Muscle of arm (tissue), 14 donors: Measurements from ENCODE around the gene DYDC1. TPM values are rescaled to one million over a fixed set of nuclear protein-coding genes. Genes with fewer than 3 reads are reported as not detected.
"Not testable (repeated sequence)": the region's sequence is repeated elsewhere in the genome, so short reads cannot be mapped to it uniquely, and the experiment has no call there.

Source experiments
- DNase-seq: peaks from one replicate; pipeline ENCODE4 v3.0.0-alpha.2; 2013
- long read RNA-seq, 11 donors: transcript quantifications; one replicate each; lab custom pipeline, GENCODE V29; 2026
- polyA plus RNA-seq, 12 donors: library from polyadenylated mRNA; unstranded; fragments of 120-200 nt; gene quantifications; one replicate each; pipeline ENCODE4 v1.2.1, GENCODE V29; 2013; ENCODE audit not compliant: insufficient read length in 12 of 12

The DYDC1 gene
- not detected for polyA plus RNA-seq
- long read RNA-seq, donor 1 = 0 reads
- long read RNA-seq, donor 2 = 0 reads
- long read RNA-seq, donor 3 = 0 reads
- long read RNA-seq, donor 4 = 0 reads
- long read RNA-seq, donor 5 = 0 reads
- long read RNA-seq, donor 6 = 0 reads
- long read RNA-seq, donor 7 = 0 reads
- long read RNA-seq, donor 8 = 0 reads
- long read RNA-seq, donor 9 = 0 reads
- long read RNA-seq, donor 10 = 0 reads
- long read RNA-seq, donor 11 = 0 reads

- peak; percentile 37 for DNase-seq
Measured at GRCh38 chr10:80356563-80356988, at the start of gene DYDC1, which contains the start of gene DYDC2. DYDC1 (minus strand) TSS chr10:80356755; CDS start chr10:80352601, 4,154 bp downstream. DYDC2 (plus strand) TSS chr10:80356781; CDS start chr10:80362444, 5,663 bp downstream.

DNA sequence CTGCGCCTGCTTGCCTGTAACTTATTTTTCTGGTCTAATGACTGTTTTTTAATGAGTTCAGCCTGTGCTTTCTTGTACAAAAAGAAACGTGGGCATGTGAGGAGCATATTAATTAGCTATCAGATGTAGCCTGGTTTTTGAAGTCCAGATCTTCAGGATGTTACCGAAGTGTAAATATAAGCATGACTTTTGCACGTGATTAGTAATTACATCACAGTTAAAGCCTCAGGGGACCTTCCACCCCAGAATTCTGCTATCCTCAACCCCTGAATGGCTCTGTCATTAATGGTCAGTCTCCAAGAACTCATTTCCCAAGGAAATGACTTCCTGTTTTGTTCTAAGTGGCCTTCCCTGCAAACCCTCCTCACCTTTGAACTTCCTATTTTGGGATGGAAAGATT is 49.6 kb upstream of the DYDC1 start:
- no peak for DNase-seq

DNA sequence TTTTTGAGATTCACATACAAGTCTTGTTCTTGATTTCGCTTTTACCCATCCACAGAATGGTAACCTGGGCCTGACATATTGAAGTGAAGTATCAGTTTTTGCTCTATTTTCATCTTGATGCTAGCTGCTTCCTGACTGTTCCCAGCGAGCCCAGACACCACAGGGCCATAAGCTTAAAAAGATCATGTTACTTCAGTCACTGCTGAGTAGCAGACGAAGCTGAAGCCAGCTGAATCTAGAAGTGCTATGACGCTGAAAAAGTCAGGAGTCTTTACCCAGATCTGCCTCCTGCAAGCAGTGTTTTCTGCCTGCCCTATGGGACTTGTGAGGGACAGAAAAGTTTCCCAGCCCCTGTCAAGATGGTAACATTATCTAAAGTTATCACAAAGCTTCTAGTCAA is 49.1 kb upstream of the DYDC1 start:
- DNase-seq = no peak

GRCh38 chr10:80405035-80405434 is 48.5 kb upstream of the DYDC1 start:
- no peak for DNase-seq

DNA sequence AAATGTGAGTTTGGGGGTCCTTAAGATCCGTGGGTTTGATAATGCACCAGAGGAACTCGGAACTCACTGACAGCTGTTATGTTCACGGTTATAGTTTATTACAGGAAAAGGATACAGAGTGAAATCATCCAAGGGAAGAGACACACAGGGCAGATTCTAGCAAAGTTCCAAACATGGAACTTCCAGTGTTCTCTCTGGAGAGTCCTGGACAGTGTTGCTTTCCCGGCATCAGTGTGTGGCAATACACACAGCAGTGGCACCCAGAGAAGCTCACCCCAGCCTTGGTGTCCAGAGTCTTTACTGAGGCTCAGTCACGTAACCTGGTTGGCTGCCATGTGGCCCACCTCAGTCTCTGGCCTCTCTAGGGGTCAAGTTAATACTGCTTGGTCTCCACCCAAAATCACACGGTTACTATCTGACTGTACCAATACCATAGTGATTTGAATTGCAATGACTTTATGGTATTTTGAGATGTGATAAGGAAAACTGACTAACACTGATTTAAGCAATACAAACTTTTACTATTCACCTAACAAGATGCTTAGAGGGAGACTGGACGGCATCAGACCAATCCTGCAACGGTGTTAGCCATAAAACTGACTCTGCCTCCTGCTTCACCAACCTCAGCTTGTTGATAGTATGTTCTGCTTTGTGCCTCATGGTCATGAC is 43.7 kb upstream of the DYDC1 start:
- no peak for DNase-seq

DNA sequence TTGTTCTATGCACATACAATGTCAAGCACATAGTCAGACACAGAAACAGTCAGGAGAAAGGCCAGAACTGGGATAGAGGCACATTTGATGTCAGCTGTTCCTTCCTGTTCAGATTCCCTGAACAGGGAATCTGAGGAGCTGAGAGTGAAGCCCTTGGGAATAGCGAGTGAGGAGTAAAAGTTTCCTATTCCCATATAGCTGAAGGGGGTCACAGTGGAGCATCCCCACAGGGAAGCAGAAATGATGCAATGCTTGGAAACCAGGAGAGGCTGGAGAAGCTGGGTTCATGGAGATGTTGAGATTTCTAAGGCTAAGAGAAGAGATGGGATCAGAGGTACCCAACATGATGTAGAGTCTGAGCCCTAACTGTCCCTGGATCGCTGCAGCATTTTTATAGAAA is 40.5 kb upstream of the DYDC1 start:
- DNase-seq = no peak

DNA sequence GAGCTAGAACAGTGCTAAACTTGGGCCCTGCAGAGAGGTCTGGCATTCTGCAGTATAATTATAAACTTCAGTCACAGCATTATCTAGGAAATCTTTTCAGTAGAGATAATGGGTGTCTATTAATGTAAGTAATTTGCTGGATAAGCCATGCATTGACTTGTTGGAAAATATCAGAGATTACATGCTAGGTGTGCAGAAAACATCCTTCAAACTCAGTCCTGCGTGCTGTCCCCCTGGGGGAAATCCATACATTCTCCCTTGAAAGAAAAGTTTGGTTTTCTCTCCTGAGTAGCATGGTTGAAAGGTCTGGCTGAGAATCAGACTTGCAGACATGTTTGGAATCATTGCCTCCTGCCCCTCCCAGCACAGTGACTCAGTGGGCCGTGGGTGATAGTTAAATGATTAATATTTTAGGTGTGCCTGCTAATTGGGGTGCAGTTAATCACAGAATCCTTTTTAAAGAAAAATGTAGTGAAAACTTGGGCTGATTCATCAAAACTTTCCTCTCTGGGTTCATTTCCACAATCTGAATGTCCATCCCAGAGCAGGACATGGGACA is 37.9 kb upstream of the DYDC1 start:
- no peak for DNase-seq

GRCh38 chr10:80392250-80392649 is 35.7 kb upstream of the DYDC1 start:
- no peak for DNase-seq

GRCh38 chr10:80390740-80391139 is 34.2 kb upstream of the DYDC1 start:
- DNase-seq = no peak

GRCh38 chr10:80382989-80383388 is 26.4 kb upstream of the DYDC1 start:
- DNase-seq = peak; percentile 48

DNA sequence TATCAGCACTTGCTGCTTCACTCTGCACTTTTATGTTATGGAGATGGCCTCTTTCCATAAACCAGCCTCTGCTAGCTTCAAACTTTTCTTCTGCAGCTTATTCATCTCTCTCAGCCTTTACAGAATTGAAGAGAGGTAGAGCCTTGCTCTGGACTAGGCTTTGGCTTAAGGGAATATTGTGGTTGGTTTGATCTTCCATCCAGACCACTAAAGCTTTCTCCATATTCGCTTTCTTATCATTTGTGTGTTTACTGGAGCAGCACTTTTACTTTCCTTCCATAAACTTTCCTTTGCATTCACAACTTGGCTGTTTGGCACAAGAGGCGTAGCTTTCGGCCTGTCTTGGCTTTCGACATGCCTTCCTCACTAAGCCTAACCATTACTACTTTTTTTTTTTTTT is 23.6 kb upstream of the DYDC1 start:
- no peak for DNase-seq

DNA sequence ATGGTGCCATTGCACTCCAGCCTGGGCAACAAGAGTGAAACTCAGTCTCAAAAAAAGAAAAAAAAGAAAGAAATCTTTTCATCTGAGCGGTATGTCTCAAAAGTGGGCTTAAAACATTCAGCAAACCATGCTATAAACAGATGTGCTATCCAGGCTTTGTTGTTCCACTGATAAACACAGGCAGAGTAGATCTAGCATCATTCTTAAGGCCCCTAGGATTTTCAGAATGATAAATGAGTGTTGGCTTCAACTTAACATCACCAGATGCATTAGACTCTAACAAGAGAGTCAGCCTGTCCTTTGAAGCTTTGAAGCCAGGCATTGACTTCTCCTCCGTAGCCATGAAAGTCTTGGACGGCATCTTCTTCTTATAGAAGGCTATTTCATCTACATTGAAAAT is 23.1 kb upstream of the DYDC1 start:
- no peak for DNase-seq

DNA sequence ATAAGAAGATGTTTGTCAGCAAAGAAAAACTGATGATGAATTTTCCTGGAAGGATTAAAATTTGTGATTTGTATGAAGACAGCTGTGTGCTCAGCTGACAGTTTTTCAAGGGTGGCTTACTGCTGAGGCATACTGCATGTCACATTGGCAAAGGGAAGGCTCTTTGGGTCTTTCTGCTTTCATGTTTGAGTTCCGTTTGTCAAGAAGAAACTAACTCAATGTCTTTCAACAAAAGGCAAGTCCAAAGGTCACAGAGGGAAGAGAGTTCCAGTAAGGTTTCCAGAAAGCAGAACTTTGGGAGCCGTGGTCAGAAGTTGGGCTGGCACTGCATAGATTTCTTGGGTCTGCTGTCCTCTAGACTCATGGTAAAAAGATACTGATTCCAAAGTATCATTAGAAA is 16.9 kb upstream of the DYDC1 start:
- DNase-seq = no peak

DNA sequence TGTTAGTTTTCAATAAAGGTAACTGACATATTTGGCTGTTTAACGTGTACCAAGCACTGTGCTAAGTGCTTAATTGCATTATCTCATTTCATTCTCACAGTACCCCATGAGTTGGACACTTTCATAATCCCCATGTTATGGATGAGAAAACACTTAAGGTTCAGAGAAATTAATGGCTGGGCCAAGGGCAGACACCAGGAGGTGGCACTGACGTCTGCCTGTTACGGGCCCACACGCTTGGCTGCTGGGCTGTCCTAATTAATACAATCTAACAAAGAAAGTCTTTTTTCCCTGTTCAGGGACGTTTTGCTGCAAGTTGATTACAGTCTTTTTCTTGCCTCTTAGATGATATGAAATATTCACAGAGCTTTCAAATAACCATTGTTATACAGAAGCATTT is 16.1 kb upstream of the DYDC1 start:
- DNase-seq = no peak

DNA sequence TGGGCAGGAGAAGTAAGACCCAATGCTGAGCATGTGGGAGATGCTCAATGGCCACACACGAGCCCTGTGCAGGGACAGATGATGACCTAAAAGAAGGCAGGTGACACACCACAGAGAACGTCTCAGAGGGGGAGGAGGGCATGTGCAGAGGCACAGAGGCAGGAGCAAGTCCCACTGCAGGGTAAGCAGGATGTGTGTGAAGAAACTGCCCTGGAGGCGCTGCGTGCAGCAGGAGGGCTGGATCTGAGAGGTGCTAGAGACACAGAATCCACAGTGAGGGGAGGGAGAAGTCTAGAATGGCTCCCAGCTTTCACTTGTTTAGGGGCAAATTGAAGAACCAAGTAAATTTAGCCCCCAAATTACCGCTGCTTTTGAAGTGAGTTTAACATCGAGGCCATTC is 14.9 kb upstream of the DYDC1 start:
- no peak for DNase-seq

DNA sequence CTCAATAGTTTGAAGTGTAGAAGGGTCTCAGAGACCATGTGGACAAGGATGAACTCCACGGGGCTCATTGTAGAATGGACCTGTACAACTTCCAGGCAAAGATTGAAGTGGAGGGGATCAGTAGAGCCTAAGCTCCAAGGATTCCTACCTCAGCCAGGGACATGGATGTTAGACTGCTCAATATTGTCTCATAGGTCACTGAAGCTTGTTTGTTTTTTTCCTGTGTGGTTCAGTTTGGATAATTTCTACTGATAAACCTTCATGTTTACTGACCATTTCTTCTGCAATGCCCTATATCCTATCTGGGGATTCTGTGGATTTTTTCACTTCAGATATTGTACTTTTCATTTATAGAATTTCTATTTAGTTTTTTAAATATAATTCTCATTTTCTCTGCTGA is 9.0 kb upstream of the DYDC1 start:
- DNase-seq = no peak

- no peak for DNase-seq
Measured at GRCh38 chr10:80359644-80360043, 3.1 kb upstream of the DYDC1 start.

- DNase-seq = not testable (repeated sequence)
Measured at GRCh38 chr10:80358925-80359324, 2.4 kb upstream of the DYDC1 start.

DNA sequence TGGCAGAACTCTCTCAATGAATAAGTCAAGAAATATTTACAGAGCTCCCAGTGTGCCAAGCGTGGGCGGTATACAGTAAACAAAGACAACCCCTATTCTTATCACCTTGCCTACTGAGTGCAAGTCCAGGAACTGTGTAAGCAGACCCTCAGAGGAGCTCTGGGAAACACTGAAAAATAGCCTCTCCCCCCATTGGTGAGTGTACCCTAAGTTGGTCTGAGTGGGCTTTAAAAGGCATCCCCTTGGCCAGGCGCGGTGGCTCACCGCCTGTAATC is 1.2 kb upstream of the DYDC1 start:
- no peak for DNase-seq

DNA sequence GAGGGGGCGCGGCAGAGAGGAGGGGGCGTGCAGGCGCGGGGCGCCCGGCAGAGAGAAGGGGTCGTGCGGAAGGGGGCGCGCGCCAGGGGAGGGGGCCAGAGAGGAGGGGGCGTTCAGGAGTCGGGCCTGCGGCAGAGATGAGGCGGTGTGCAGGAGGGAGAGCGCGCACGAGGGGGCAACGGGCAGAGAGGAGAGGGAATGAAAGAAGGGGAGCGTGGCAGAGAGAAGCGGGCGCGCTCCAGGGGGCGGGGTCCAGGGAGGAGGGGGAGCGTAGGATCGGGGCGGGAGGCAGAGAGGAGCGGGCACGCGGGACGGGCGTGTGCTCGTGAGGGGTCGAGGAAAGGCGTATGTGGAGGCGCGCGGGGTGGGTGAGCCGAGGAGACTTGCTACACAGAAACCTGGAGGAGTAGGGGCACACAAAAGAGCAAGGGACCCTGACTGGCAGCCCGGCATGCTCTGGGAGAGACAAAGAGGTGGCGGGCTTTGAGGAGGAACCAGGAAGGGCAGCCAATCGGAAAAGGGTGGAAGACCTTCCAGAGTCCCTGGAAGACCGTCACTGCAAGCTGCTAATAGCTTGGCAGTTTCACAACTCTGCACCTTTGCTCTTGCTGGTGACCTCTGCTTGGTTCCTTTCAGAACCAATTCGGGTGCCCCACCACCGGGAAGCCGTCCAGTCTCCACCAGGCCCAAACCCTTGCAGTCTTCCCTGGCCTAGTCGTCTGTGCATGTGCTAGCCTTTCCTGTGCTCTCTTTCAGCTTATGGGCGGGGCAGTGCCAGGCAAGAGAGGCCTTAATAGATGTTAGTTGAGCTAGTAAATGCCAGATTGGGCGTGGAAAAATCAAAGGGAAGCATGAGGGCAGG is 665 bp upstream of the DYDC1 start:
- no peak for DNase-seq

GRCh38 chr10:80351220-80351619 is 5.3 kb downstream of the DYDC1 start:
- no peak for DNase-seq

- no peak for DNase-seq
Measured at GRCh38 chr10:80350251-80350650, 6.3 kb downstream of the DYDC1 start.

DNA sequence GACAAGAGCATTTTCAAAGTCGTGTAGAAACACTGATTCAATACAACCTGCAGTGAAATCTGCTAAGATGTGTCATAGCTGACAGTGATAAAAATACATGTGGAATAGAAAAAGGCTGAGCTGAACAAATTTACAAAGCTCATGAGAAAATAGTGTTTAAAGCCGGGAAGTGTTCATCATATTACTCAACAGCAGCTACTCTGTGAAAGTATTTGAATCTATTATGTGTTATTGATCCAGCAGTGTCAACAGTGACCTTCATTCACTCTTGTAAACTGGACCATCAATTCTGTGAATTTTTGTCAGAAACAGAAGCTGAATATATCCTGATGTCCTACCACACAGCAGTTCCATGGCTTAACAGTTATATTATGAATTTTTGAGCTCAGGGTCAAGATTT is 11.6 kb downstream of the DYDC1 start:
- no peak for DNase-seq
